Measurements from ENCODE around the gene RASIP1. TPM values are rescaled to one million over a fixed set of nuclear protein-coding genes. Genes with fewer than 3 reads are reported as not detected.

The RASIP1 gene
- 0.58 and 0.85 TPM in 2 replicates for total RNA-seq

DNA sequence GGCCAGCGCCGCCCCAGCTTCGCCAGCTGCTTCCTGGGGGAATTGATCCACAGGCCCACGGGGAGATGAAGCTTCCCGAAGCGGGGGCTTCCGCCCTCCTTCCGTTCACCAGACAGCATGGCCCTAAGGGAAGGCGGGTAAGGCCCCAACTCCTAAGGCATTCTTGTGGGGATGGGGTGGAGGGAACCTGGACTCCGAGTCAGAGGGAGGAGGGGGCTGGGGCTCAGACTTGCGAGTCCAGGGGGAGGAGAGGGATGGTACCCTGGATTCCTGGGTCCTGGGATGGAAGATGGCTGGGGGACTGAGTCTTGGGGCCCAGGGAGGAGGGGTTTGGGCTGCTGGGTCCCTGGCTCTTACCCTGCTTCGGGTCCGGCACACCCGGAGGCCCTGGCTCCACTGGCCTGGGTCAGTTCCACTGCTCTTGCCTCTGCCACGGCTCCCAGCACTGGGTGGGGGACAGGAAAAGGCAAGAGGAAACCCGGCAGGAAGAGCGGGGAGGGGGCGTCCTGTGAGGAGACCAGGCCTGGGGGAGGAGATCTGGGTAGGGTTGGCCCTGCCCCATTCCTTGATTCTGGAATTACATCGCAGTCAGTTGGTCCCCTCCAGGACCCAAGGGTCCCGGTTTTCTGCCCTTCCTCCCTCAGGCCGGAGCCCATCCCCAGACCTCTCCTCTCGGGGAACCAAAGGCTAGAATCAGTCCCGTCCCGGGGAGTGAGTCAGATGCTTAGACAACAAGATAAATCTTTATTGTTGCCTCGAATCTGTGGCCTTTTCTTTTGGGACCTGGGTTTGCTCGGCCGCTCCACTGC is at the start of gene RASIP1:
RASIP1 (minus strand) TSS at position 447 of the 809 bp plus-strand sequence; CDS start at position 119, 328 bp downstream.

GRCh38 chr19:48755084-48755641 is 14.8 kb upstream of the RASIP1 start, which contains the start of gene FGF21:
TSS of gene FGF21 (plus strand) at chr19:48755524. CDS start at chr19:48756237, 713 bp downstream.

GRCh38 chr19:48752496-48753365 is 12.3 kb upstream of the RASIP1 start, which contains the start of gene FUT1:
TSS of gene FUT1 (minus strand) at chr19:48752641. CDS start at chr19:48751281, 1,360 bp downstream.

GRCh38 chr19:48746738-48747575 is 6.5 kb upstream of the RASIP1 start, which contains the start of gene IZUMO1:
TSS of gene IZUMO1 (minus strand) at chr19:48746909. CDS start at chr19:48745859, 1,050 bp downstream.

DNA sequence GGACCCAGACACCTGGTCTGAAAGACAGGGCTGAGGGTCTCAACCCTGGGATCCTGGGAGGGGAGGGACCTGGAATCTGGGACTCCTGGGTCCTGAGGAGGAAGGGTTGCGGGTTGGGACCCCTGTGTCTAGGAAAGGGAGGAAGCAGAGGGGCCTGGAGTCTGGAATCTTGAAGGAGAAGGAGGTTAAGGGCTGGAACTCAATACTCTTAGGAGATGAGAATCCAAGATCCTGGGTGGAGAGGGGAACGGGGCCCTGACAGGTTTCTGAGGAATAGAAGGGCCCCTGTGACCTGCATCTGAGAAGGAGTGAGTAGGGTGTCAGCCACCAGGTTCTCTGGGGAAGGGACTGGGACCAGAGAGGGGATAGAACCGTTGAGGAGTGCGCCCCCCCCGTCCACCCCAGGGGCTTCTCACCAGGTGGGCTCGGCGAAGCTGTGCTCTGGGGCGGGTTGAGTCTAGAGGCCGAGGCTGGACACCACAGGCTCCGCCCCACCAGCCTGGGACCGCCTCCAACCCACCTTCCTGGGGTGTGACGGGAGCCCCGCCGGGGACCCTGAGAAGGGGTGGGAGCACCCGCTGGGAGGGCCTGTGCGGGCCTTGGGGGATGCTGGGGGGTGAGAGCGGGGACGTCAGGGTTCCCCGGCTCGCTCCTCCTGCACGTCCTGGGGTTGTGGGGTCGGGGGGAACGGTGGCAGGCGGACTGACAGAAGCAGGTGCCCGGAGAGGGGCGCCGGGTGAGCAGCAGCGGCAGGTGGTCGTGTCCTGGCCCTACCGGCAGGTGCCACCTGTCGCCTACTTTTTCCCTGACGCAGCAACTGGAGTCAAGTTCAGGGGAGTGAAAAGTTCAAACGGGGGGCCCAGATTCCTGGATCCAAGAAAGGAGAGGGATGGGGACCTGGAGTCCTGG is 20.9 kb downstream of the RASIP1 start, which contains the start of gene MAMSTR:
MAMSTR (minus strand) TSS at position 463 of the 909 bp plus-strand sequence. CDS start 694 bp downstream, outside the sequence.

GRCh38 chr19:48695743-48696352 is 44.6 kb downstream of the RASIP1 start, which contains the start of gene FUT2:
TSS of gene FUT2 (plus strand) at chr19:48695971. CDS start at chr19:48702957, 6,986 bp downstream.

DNA sequence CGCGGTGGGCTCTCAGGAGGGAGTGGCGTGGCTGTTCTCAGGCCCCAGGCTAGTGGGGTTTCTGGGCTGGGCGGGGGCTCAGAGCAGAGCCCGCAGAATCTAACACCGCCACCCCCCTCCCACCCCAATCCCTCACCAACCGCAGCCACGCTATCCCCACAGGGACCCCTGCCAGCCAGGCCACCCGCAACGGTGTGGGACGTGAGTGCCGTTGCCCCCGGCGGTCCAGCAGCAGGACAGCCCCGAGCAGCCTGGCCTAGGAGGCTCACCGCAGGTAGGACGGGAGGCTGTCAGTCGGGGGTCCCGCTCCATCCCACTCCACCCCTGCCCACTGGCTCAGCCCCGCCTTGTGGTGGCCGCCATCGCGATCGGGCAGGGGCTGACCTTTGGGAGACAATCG is 67.4 kb downstream of the RASIP1 start, which contains the start of gene NTN5:
NTN5 (minus strand) TSS at position 24 of the 400 bp plus-strand sequence. CDS start 2,031 bp downstream, outside the sequence.

Other genes starting within 250 kb of the RASIP1 start
- gene LMTK3, start 228.8 kb downstream of the RASIP1 start, total RNA-seq: not detected in 2 replicates
- gene SULT2B1, start 188.4 kb downstream of the RASIP1 start, total RNA-seq: 0.28 TPM in 1 of 2 replicates, not detected in the other
- not detected in 2 replicates for gene SPACA4, start 133.9 kb downstream of the RASIP1 start, total RNA-seq
- 0.56 and 0.58 TPM in 2 replicates for gene FAM83E, start 125.5 kb downstream of the RASIP1 start, total RNA-seq
- gene RPL18, start 121.4 kb downstream of the RASIP1 start, total RNA-seq: 2,069 and 2,218 TPM in 2 replicates
- 5.1 and 6.9 TPM in 2 replicates for gene SPHK2, start 121.1 kb downstream of the RASIP1 start, total RNA-seq
- 1.3 and 6.2 TPM in 2 replicates for gene DBP, start 103.2 kb downstream of the RASIP1 start, total RNA-seq
- 0.58 and 2.5 TPM in 2 replicates for gene CA11, start 94.4 kb downstream of the RASIP1 start, total RNA-seq
- gene NTN5, start 67.6 kb downstream of the RASIP1 start, total RNA-seq: 0.28 TPM in 1 of 2 replicates, not detected in the other
- not detected in 2 replicates for gene FUT2, start 44.6 kb downstream of the RASIP1 start, total RNA-seq
- gene MAMSTR, start 20.9 kb downstream of the RASIP1 start, total RNA-seq: 0.19 and 0.28 TPM in 2 replicates
- not detected in 2 replicates for gene IZUMO1, start 6.3 kb upstream of the RASIP1 start, total RNA-seq
- under 0.01 and 0.58 TPM in 2 replicates for gene FUT1, start 12.0 kb upstream of the RASIP1 start, total RNA-seq
- not detected in 2 replicates for gene FGF21, start 14.9 kb upstream of the RASIP1 start, total RNA-seq
- gene BCAT2, start 70.4 kb upstream of the RASIP1 start, total RNA-seq: 27.9 and 48.3 TPM in 2 replicates
- 0.38 and 2.5 TPM in 2 replicates for gene HSD17B14, start 95.9 kb upstream of the RASIP1 start, total RNA-seq
- 5.6 and 10.4 TPM in 2 replicates for gene PLEKHA4, start 128.0 kb upstream of the RASIP1 start, total RNA-seq
- gene PPP1R15A, start 131.8 kb upstream of the RASIP1 start, total RNA-seq: 41.6 and 98.9 TPM in 2 replicates
- not detected in 2 replicates for gene TULP2, start 158.1 kb upstream of the RASIP1 start, total RNA-seq
- 93.0 and 130 TPM in 2 replicates for gene NUCB1, start 159.7 kb upstream of the RASIP1 start, total RNA-seq
- gene DHDH, start 193.1 kb upstream of the RASIP1 start, total RNA-seq: 0.38 and 0.56 TPM in 2 replicates
- gene BAX, start 214.3 kb upstream of the RASIP1 start, total RNA-seq: 96.4 and 104 TPM in 2 replicates
- gene FTL, start 224.7 kb upstream of the RASIP1 start, total RNA-seq: 1,571 and 5,527 TPM in 2 replicates

All from regular cardiac myocyte (primary cell).